ENCODE results near the gene PTMS. TPM values are rescaled to one million over a fixed set of nuclear protein-coding genes. Genes with fewer than 3 reads are reported as not detected.

PTMS gene
- total and polyA plus RNA-seq, 9 of the 15 experiments (the other 6 are each of a cell fraction or from before 2014, with no cell fraction given): 5.1 to 287 (median 78.5) TPM

GRCh38 chr12:6765634-6766581 lies at the start of gene PTMS (continued):
- TF ChIP-seq NFIC (IDR thresholded peaks at IDR 0.05) (peak; percentile 41), ZKSCAN8 (CRISPR knock-in tag; IDR thresholded peaks at IDR 0.05) (no peak), RBM14 (IDR thresholded peaks at IDR 0.05; ENCODE audit: borderline replicate concordance, insufficient read depth, low read depth, low read length) (no peak), POLR2H (tag; IDR thresholded peaks at IDR 0.05; ENCODE audit: low read depth) (peak; percentile 64; the same call in 1 of the 2 replicates), MLLT1 (IDR thresholded peaks at IDR 0.05) (peak in 1 of 2 experiments; percentile 67; a peak in 2 of 4 replicates), NFXL1 (CRISPR knock-in tag; IDR thresholded peaks at IDR 0.05) (no peak), TAF9B (IDR thresholded peaks at IDR 0.05; ENCODE audit: partially characterized antibody) (no peak), ZFX (CRISPR knock-in tag; IDR thresholded peaks at IDR 0.05) (peak; percentile 30), ARID2 (IDR thresholded peaks at IDR 0.05) (no peak), ASH1L (IDR thresholded peaks at IDR 0.05; ENCODE audit: borderline replicate concordance, low read depth, partially characterized antibody) (no peak), TBP (optimal IDR thresholded peaks at IDR 0.05; ENCODE audit: low read depth, low read length) (peak; percentile 85), ZNF507 (tag; conservative IDR thresholded peaks at IDR 0.05) (no peak), SRSF9 (IDR thresholded peaks at IDR 0.05; ENCODE audit: borderline replicate concordance, low read depth, low read length) (no peak), FOXK1 (CRISPR knock-in tag; IDR thresholded peaks at IDR 0.05; ENCODE audit: borderline replicate concordance) (no peak), BRF2 (IDR thresholded peaks at IDR 0.05; ENCODE audit: borderline replicate concordance, insufficient read depth, insufficient read length) (no peak), CAMTA2 (CRISPR knock-in tag; conservative IDR thresholded peaks at IDR 0.05) (no peak), SMAD1 (IDR thresholded peaks at IDR 0.05; ENCODE audit: low read depth, low read length, partially characterized antibody) (no peak), PCBP1 (IDR thresholded peaks at IDR 0.05; ENCODE audit: low read depth, low read length, poor library complexity, severe bottlenecking) (peak; percentile 75), CCNT2 (IDR thresholded peaks at IDR 0.05; ENCODE audit: borderline replicate concordance, extremely low read depth, insufficient read length, low read depth, low read length) (peak; percentile 31)
- TF ChIP-seq, protein P1, sequence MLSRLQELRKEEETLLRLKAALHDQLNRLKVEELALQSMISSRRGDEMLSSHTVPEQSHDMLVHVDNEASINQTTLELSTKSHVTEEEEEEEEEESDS (CRISPR knock-in tag; IDR thresholded peaks at IDR 0.05): no peak
- TF ChIP-seq, protein P2, sequence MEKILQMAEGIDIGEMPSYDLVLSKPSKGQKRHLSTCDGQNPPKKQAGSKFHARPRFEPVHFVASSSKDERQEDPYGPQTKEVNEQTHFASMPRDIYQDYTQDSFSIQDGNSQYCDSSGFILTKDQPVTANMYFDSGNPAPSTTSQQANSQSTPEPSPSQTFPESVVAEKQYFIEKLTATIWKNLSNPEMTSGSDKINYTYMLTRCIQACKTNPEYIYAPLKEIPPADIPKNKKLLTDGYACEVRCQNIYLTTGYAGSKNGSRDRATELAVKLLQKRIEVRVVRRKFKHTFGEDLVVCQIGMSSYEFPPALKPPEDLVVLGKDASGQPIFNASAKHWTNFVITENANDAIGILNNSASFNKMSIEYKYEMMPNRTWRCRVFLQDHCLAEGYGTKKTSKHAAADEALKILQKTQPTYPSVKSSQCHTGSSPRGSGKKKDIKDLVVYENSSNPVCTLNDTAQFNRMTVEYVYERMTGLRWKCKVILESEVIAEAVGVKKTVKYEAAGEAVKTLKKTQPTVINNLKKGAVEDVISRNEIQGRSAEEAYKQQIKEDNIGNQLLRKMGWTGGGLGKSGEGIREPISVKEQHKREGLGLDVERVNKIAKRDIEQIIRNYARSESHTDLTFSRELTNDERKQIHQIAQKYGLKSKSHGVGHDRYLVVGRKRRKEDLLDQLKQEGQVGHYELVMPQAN (IDR thresholded peaks at IDR 0.05; ENCODE audit: borderline replicate concordance): no peak

All from K562 (cell line).